Endometrial microvascular endothelial cells (primary cell): ENCODE data around the gene KLF15. TPM values are rescaled to one million over a fixed set of nuclear protein-coding genes. Genes with fewer than 3 reads are reported as not detected.

Experiments used
- in situ Hi-C: cut with HindIII; loops from 2 replicates; pipeline ENCODE4 v1.10.0; 2017; ENCODE audit warnings: low sequenced_read_pairs, low pct_unique_long_range_greater_than_20kb; ENCODE audit errors: inconsistent ontology term
- total RNA-seq: library from RNA; depleted of rRNA; stranded (reverse); fragments of >200 nt; gene quantifications from one replicate; pipeline ENCODE4 v1.2.3, GENCODE V29; 2015; ENCODE audit errors: inconsistent ontology term

KLF15 gene
- total RNA-seq, 1 donor from 2014 or later = 1.7 TPM

GRCh38 chr3:126351086-126351770, 6.0 kb downstream of the KLF15 start:
- in situ Hi-C loops = no loop called here

- in situ Hi-C loops = no loop called here
These were observed 6.6 kb downstream of the KLF15 start for GRCh38 chr3:126350502-126351085.

DNA sequence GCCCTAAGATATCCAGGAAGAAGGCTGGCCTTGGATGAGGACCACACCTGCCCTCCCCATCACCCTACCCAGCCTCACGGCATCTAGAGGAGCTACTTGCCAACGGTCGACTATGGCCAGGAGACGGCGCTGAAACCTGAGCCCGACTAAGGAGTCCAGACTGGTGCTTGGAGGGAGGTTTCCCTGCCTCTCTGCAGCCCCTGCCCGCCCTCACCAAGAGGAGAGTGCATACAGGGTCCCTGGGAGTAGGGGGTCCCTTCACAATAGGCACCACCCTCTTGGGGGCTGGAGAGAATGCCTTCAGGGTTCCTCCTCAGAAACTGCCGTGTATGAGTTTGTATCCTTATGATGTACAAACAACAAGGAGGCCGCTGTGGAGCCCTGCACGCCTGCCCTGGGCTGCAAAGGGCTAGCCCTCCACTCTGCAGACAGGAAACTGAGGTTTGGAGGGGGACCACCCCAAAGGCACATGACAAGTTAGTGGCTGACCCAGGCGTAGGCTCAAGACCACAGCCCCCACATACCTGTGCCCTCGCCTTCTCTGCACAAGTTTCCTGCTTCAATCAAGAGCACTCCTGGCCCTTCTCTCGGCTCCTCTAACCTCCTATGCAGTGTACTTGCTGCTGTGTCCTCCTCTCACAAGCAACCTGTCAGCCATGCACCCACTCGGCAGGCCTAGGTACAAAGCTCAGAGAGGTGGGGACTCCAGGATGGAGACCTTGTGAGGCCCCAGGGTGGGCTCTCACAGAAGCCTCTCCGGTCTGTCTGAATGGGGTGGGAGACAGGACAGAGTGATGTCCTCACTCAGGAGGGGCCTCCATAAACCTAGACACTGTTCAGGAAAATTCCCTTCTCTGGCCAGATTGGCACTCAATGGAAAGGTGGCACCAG, 7.4 kb downstream of the KLF15 start:
- in situ Hi-C loops = no loop called here

DNA sequence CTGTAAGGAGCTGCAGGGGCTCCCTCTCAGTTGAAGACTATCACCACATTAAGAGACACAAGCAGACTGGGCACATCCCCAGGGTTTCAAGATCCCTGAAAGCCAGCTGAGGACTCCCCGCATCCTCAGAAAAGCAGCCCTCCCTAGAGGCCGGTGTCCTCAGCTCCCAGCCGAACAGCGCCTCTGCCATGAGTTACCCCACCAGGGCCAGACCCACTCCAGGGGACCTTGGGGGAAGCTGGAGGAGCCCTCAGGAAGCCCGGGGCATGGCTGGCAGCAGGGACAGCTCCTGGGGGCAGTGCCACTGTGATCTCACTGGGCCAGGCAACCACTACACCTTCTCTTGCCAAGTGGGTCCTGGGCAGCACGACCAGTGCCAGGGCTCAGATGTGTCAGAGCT, 8.1 kb downstream of the KLF15 start:
- in situ Hi-C loops = no loop called here

DNA sequence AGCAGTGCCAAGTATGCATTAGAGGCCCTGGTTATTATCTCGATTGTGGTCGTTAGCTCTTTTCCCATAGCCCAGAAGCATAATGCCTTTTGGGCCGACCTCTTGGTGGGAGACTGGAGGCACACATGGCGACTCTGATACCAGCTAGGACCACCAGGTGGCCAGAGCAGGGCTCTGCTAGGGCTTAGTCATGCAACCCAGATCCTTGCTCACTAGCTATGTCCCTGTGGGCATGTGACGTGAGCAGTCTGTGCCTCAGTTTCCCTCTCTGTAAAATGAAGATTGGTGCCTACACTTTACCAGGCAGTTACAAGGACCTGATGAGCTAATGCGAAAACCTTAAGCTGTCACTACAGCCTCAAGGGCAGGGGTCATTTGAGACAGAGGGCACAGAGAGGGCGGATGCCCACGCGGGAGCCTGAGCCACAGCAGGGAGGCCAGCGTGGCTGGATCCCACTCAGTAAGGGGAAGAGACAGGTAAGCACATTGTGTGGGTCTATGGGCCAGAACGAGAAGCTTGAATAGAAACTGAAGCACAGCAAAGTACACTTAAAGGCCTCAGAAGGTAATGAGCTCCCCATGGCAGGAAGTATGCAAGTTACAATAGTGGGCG, 8.8 kb downstream of the KLF15 start:
- in situ Hi-C loops = no loop called here

DNA sequence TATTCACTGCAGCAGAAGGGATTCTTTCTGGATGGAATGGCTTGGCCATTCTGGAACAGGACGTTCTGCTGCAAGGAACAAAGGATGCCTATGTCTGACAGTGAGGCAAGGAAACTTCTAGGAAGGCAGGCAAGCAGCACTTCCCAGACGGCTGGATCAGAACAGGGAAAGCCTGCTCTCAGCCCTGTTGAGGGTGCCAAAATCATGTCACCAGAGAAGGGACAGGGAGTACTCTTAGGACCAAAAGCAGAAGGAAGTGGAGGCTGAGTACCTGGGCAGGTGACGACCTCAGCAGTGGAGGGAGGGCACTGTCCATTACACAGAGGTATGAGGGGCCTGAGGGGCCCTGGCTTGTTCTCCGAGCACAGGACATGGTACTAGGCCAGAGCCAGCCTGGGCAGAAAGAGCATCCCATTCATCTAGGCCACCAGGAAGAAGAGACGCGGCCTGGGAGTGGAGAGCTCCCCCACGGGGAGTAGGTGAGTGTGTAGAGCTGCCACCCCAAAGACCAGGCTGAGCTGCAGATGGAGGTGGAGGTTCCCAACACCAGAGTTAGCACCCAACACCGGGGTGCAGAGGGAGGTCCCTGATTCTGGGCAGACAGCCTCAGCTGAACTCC, 9.6 kb downstream of the KLF15 start:
- in situ Hi-C loops = no loop called here

DNA sequence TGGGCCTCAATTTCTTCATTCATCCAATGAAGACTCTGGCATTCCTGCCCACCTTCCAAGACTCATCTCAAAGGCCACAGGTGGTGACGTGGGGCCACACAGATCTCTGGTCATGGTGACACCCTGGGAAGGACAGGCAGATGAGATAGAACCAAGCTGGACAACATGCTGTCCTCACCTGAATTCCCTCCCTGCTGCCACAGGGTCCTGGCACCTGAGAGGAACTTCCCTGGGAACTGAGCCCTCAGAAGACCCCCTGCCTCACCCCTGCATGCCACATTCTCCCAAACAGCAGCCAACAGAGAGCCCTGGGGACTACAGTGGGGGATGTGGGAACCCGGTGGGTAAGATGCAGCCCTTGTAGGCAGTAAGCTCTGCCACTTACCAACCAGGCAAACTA, 10.7 kb downstream of the KLF15 start:
- in situ Hi-C loops = no loop called here

- in situ Hi-C loops = no loop called here
These were observed 11.4 kb downstream of the KLF15 start for GRCh38 chr3:126345641-126346460.

GRCh38 chr3:126345231-126345630, 12.0 kb downstream of the KLF15 start:
- in situ Hi-C loops = no loop called here

- in situ Hi-C loops = no loop called here
These were observed 12.7 kb downstream of the KLF15 start for GRCh38 chr3:126344380-126345041.

GRCh38 chr3:126343649-126344035, 13.6 kb downstream of the KLF15 start:
- in situ Hi-C loops = no loop called here

DNA sequence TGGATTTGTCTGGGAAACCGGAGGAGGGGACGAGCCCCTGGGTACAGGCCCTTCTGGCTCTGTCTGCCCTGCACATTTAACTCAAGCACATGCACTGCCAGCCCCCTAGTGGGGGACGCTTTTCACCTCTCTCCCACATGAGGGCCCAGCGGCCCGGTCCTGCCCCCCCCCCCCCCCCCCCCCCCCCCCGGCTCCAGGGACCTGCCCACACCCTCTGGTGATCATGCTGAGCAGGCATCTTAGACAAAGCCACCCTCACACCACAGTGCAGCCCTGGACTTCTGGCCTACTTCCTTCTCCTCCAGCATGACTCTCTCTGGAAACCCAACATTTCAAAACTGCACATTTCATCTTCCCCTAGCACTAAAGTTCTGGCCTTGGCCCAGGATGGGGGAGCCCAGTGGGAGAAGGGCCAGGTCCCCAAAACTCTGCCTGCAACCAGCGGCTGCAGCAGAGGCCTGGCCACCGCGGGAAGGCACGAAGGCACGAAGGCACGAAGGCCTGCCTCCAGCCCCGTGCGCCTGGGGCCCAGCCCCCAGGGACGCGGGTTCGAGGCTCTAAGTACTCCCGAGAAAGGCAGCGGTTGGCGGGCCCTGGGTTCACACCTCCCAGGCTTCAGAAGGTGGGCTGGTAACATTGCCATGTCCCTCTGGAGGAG, 14.1 kb downstream of the KLF15 start:
- in situ Hi-C loops = no loop called here

DNA sequence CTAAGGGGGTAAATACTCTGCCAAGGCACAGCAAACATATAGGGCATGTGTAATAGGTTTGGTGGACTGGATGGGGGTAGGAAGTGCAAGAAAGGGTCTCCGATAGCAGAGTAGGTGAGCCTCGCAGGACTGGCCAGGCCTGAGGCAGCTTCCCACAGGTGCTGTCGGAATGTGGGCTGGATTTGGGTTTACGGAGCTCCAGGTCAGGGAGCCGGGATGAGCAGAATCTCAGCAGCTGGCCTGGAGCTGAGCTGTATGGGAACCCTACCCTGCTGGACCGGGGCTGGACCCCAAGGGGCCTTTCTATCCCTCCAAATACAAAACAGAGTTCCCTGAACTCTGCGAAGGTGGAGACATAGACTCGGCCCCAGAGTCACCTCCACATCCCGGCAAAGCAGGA, 15.0 kb downstream of the KLF15 start:
- in situ Hi-C loops = no loop called here

DNA sequence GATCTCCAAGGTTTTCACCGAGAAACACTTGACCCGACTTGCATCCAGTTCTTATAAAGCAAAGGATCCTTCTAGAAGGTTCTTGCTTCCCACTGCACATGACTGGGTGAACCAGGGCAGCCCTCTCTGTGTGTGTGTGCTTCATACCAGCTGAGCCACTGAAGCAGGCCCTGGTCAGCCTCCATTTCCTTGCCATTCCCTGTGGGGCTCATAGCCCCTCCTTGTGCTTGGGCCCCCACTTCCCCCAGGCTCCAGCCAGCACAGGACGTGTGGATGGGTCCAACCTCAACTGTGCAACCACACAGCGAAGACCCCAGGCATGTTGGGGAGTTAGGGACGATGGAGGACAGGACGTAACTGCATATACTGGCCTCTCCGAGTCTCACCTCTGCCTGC, 15.5 kb downstream of the KLF15 start:
- in situ Hi-C loops = no loop called here

DNA sequence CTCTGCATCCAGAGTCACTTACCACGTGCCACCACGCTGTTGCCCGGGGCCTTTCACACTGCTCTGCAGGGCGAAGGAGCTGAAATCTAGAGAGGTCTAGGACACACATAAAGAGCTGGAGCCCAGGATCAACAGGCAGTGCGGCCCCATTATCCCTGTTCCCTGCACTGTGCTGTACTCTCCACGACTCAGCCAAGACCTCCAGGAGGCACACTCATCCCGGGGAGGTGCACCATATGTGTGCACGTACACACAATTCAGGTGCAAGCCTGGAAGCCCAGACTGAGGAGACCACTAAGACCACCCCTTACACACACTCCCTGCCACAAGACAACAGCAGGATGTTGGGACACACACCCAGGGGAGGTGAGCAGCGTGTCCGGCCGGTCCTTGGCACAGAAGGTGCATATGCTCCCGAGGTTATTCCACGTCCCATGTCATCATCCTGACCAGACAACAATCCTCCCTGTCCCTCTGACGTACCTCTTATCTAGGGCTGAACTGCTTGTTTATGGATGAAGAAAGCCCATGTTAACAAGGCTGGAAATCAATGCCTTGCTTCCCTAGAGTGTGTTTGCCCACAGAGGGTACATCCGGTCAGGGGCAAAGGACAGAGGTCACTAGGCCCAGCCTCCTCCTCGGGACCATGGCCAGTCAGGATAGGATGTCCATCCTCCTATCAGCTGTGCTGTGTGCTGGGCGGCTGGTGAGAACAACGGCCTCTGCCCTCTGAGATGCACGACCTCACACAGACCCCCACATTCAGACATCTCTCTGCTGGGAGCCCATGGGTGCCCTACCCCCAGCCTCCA, 16.1 kb downstream of the KLF15 start:
- in situ Hi-C loops = no loop called here

- in situ Hi-C loops = no loop called here
These were observed 16.6 kb downstream of the KLF15 start for GRCh38 chr3:126340596-126340942.

DNA sequence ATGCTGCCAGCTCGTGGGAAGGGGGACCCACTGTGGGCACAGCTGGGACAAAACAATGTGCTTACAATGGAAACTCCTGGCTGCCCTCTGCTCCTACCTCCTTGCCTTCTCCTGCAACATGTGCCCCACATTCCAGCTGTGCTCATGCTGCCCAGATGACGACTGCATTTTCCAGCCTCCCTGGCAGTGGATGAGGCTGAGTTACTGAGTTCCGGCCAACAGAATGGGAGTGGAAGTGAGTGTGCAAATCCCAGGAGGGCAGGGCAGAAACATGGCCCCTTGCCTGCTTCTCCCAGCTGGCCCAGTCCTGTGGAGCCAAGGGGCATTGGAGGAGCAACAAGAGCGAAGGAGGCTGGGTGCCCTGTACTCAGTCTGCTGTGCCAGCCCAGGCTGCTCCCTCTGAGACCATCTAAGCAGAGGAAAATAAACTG, 17.1 kb downstream of the KLF15 start:
- in situ Hi-C loops = no loop called here
